GM19463 (cell line): ENCODE results near the gene ELP1.

Source experiments
- ATAC-seq: cut with Tn5 transposase; IDR thresholded peaks from one replicate; pipeline ENCODE4 v1.9.1; 2021; ENCODE audit warnings: mild to moderate bottlenecking, moderate library complexity; ENCODE audit not compliant: unreplicated experiment

ELP1 gene

DNA sequence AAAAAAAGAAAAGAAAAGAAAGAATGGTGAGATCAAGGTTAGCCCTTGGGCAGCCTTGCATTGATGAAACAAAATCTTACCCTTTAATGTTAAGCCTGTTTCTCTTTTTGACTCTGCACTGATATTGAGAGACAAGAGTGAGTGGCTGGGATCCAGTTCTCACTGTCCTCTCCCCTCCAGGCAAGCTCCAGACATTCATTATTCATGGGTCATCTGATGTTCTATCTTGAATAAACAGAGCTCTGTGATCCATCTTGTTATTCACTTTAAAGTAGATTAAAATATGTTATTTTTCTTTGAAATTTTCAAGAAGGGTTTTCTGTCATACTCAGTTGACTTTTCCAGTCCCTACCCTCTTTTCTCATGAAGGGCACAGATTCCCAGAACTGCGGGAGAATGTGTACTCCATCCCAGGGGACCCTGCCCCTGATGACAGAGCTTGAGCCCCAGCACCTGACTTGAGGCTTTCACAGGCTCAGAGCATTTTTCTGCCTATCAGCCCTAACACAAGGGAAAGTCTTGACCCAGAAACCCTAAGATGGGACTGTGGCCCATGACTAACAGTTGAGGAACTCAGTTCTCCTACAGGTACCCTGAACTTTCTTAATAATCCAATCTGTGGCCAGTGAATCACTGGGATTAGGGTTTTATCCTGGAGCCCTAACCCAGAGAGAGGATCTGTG is 102.3 kb downstream of the ELP1 start:
- ATAC-seq: no peak

GRCh38 chr9:108830272-108830671 is 103.7 kb downstream of the ELP1 start:
- no peak for ATAC-seq

GRCh38 chr9:108823829-108824228 is 110.1 kb downstream of the ELP1 start:
- ATAC-seq: no peak
